HepG2 (cell line): ENCODE measurements around the gene GH2. TPM values are rescaled to one million over a fixed set of nuclear protein-coding genes. Genes with fewer than 3 reads are reported as not detected.
A peak's percentile ranks its signal among the peaks of the same experiment; 100 is the strongest.

ENCODE experiments used
- ARNT2 ChIP-seq: sonication (generic); formaldehyde crosslinking; IDR thresholded peaks from 2 replicates; pipeline ENCODE4 v1.8.0; 2022; ENCODE audit warnings: mild to moderate bottlenecking, low read depth, missing genetic modification reagents, moderate library complexity
- ELF1 ChIP-seq: sonication (generic); formaldehyde crosslinking; IDR thresholded peaks from 2 replicates; pipeline ENCODE4 v1.4.0; 2020; ENCODE audit warnings: missing genetic modification reagents
- HOXD1 ChIP-seq: sonication (generic); formaldehyde crosslinking; IDR thresholded peaks from 2 replicates; pipeline ENCODE4 v1.5.0; 2020; ENCODE audit warnings: missing genetic modification reagents
- KDM5B ChIP-seq: sonication (generic); formaldehyde crosslinking; IDR thresholded peaks from 2 replicates; pipeline ENCODE4 v1.4.0; 2020; ENCODE audit warnings: missing genetic modification reagents, mild to moderate bottlenecking, borderline replicate concordance
- MAF1 ChIP-seq: sonication (generic); formaldehyde crosslinking; IDR thresholded peaks from 2 replicates; pipeline ENCODE4 v1.5.0; 2020; ENCODE audit warnings: missing genetic modification reagents, borderline replicate concordance
- MXD1 ChIP-seq: sonication (generic); formaldehyde crosslinking; IDR thresholded peaks from 2 replicates; pipeline ENCODE4 v1.4.0; 2020; ENCODE audit warnings: mild to moderate bottlenecking, missing genetic modification reagents
- NFE2L1 ChIP-seq: sonication (generic); formaldehyde crosslinking; IDR thresholded peaks from 2 replicates; pipeline ENCODE4 v1.4.0; 2020; ENCODE audit warnings: missing genetic modification reagents, mild to moderate bottlenecking, borderline replicate concordance
- ZBTB38 ChIP-seq: sonication (generic); formaldehyde crosslinking; IDR thresholded peaks from 2 replicates; pipeline ENCODE4 v1.5.1; 2020; ENCODE audit warnings: mild to moderate bottlenecking, missing genetic modification reagents
- ZFP82 ChIP-seq: sonication (generic); formaldehyde crosslinking; IDR thresholded peaks from 2 replicates; pipeline ENCODE4 v1.5.1; 2020; ENCODE audit warnings: mild to moderate bottlenecking, missing genetic modification reagents, borderline replicate concordance
- ZFY ChIP-seq: sonication (generic); formaldehyde crosslinking; IDR thresholded peaks from 2 replicates; pipeline ENCODE4 v1.4.0; 2020; ENCODE audit warnings: missing genetic modification reagents
- ZNF136 ChIP-seq: sonication (generic); formaldehyde crosslinking; IDR thresholded peaks from 2 replicates; pipeline ENCODE4 v1.8.1; 2022; ENCODE audit warnings: low read depth, mild to moderate bottlenecking, moderate library complexity, missing genetic modification reagents
- ZNF17 ChIP-seq: sonication (generic); formaldehyde crosslinking; IDR thresholded peaks from 2 replicates; pipeline ENCODE4 v1.5.0; 2020; ENCODE audit warnings: mild to moderate bottlenecking, missing genetic modification reagents
- ZNF20 ChIP-seq: sonication (generic); formaldehyde crosslinking; IDR thresholded peaks from 2 replicates; pipeline ENCODE4 v1.4.0; 2020; ENCODE audit warnings: mild to moderate bottlenecking, moderate library complexity, missing genetic modification reagents
- ZNF251 ChIP-seq: sonication (generic); formaldehyde crosslinking; IDR thresholded peaks from 2 replicates; pipeline ENCODE4 v1.9.0; 2021; ENCODE audit warnings: mild to moderate bottlenecking, missing genetic modification reagents
- ZNF383 ChIP-seq: sonication (generic); formaldehyde crosslinking; IDR thresholded peaks from 2 replicates; pipeline ENCODE4 v1.4.0; 2020; ENCODE audit warnings: missing genetic modification reagents, mild to moderate bottlenecking, borderline replicate concordance
- ZNF550 ChIP-seq: sonication (generic); formaldehyde crosslinking; IDR thresholded peaks from 2 replicates; pipeline ENCODE4 v1.4.0; 2020; ENCODE audit warnings: mild to moderate bottlenecking, missing genetic modification reagents, borderline replicate concordance
- ZNF678 ChIP-seq: sonication (generic); formaldehyde crosslinking; IDR thresholded peaks from 2 replicates; pipeline ENCODE4 v1.4.0; 2020; ENCODE audit warnings: mild to moderate bottlenecking, missing genetic modification reagents
- ZNF687 ChIP-seq: sonication (generic); formaldehyde crosslinking; IDR thresholded peaks from 2 replicates; pipeline ENCODE4 v1.5.1; 2020; ENCODE audit warnings: mild to moderate bottlenecking, missing genetic modification reagents, moderate library complexity
- ZNF7 ChIP-seq: IDR thresholded peaks from 2 replicates; pipeline ENCODE4 v1.6.1; 2016; ENCODE audit warnings: missing biosample characterization, missing genetic modification reagents
- ZNF761 ChIP-seq: sonication (generic); formaldehyde crosslinking; conservative IDR thresholded peaks from 2 replicates; pipeline ENCODE4 v1.4.0; 2020; ENCODE audit warnings: mild to moderate bottlenecking, missing genetic modification reagents
- polyA plus RNA-seq, 8 experiments: library from polyadenylated mRNA; depleted of rRNA in 3 of 8; stranded (reverse) in 7 of 8; unstranded in 1 of 8; fragments of >200 nt; fragmentation: Illumina TruSeq in 4 of 8; extraction: Trizol in 4 of 8; gene quantifications; 2 replicates each; pipeline versions ENCODE4 v1.2.1 to v1.2.3, GENCODE V29; 2011 to 2016; ENCODE audit warnings: low read depth in 4 of 8, missing spikeins in 1 of 8, mixed read lengths in 1 of 8; ENCODE audit not compliant: insufficient read depth in 1 of 8
- total RNA-seq, 5 experiments: library from RNA; depleted of rRNA; stranded (reverse); fragments of >200 nt; fragmentation: Illumina TruSeq; extraction: Trizol; gene quantifications; 2 replicates each; pipeline ENCODE4 v1.2.3, GENCODE V29; 2016; ENCODE audit warnings: low read depth in 1 of 5
- TF ChIP-seq, protein P1 (sequence below): IDR thresholded peaks from 2 replicates; pipeline ENCODE4 v1.6.1; 2016
- TF ChIP-seq, protein P2 (sequence below): sonication (generic); formaldehyde crosslinking; IDR thresholded peaks from 2 replicates; pipeline ENCODE4 v1.5.0; 2020; ENCODE audit warnings: mild to moderate bottlenecking, missing genetic modification reagents

Gene GH2
- total and polyA plus RNA-seq, 2 of the 13 experiments (the other 11 are each of a cell fraction or from before 2014, with no cell fraction given) = not detected

GRCh38 chr17:63840591-63841349 is 41.0 kb downstream of the GH2 start (continued):
- TF ChIP-seq MXD1 (CRISPR knock-in tag) = peak; percentile 26; the same call in 1 of the 2 replicates
- no peak for TF ChIP-seq HOXD1 (CRISPR knock-in tag)
- TF ChIP-seq ZNF687 (CRISPR knock-in tag) = peak; percentile 69
- TF ChIP-seq ZFY (CRISPR knock-in tag) = peak; percentile 49
- TF ChIP-seq NFE2L1 (CRISPR knock-in tag) = no peak
- TF ChIP-seq, protein P1, sequence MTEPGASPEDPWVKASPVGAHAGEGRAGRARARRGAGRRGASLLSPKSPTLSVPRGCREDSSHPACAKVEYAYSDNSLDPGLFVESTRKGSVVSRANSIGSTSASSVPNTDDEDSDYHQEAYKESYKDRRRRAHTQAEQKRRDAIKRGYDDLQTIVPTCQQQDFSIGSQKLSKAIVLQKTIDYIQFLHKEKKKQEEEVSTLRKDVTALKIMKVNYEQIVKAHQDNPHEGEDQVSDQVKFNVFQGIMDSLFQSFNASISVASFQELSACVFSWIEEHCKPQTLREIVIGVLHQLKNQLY (CRISPR knock-in tag) = no peak
- no peak for TF ChIP-seq MAF1
- TF ChIP-seq ZNF20 (CRISPR knock-in tag) = no peak
- 0 out of 2 replicates have a peak, but pooled peaks have one; percentile 8 for TF ChIP-seq ZNF678
- TF ChIP-seq ARNT2 = peak; percentile 46; the same call in 1 of the 2 replicates
- no peak; the same call in 1 of the 2 replicates for TF ChIP-seq ZNF383
- no peak for TF ChIP-seq ZNF17 (CRISPR knock-in tag)
- 0 out of 2 replicates have a peak, but pooled peaks have one; percentile 38 for TF ChIP-seq ZNF761 (CRISPR knock-in tag)
- peak; percentile 12; the same call in 1 of the 2 replicates for TF ChIP-seq ZFP82 (CRISPR knock-in tag)
- TF ChIP-seq KDM5B = peak; percentile 49
- TF ChIP-seq ZNF7 (CRISPR knock-in tag) = no peak
- TF ChIP-seq ZNF251 (CRISPR knock-in tag) = no peak
- TF ChIP-seq, protein P2, sequence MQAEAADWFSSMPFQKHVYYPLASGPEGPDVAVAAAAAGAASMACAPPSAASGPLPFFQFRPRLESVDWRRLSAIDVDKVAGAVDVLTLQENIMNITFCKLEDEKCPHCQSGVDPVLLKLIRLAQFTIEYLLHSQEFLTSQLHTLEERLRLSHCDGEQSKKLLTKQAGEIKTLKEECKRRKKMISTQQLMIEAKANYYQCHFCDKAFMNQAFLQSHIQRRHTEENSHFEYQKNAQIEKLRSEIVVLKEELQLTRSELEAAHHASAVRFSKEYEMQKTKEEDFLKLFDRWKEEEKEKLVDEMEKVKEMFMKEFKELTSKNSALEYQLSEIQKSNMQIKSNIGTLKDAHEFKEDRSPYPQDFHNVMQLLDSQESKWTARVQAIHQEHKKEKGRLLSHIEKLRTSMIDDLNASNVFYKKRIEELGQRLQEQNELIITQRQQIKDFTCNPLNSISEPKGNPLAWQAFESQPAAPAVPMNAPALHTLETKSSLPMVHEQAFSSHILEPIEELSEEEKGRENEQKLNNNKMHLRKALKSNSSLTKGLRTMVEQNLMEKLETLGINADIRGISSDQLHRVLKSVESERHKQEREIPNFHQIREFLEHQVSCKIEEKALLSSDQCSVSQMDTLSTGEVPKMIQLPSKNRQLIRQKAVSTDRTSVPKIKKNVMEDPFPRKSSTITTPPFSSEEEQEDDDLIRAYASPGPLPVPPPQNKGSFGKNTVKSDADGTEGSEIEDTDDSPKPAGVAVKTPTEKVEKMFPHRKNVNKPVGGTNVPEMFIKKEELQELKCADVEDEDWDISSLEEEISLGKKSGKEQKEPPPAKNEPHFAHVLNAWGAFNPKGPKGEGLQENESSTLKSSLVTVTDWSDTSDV (CRISPR knock-in tag) = no peak
- TF ChIP-seq ZBTB38 (CRISPR knock-in tag) = 0 out of 2 replicates have a peak, but pooled peaks have one; percentile 64
- TF ChIP-seq ELF1 = no peak
- 0 out of 2 replicates have a peak, but pooled peaks have one; percentile 31 for TF ChIP-seq ZNF550 (CRISPR knock-in tag)
- TF ChIP-seq ZNF136 (CRISPR knock-in tag) = no peak
